Stimulated activated CD8-positive, alpha-beta memory T cell treated with anti-CD3 and anti-CD28 coated beads, Interleukin-4, amount 100 ng/mL, for 48 hours (primary cell): ENCODE data around the gene PYHIN1.
A peak's percentile ranks its signal among the peaks of the same experiment; 100 is the strongest.

Experiments
- DNase-seq: peaks from one replicate; pipeline ENCODE4 v3.0.0-alpha.2; 2020

The PYHIN1 gene

GRCh38 chr1:158931055-158931737 is at the start of gene PYHIN1:
PYHIN1 (plus strand) TSS chr1:158931552; CDS start chr1:158936911, 5,359 bp downstream.
- DNase-seq: no peak

DNA sequence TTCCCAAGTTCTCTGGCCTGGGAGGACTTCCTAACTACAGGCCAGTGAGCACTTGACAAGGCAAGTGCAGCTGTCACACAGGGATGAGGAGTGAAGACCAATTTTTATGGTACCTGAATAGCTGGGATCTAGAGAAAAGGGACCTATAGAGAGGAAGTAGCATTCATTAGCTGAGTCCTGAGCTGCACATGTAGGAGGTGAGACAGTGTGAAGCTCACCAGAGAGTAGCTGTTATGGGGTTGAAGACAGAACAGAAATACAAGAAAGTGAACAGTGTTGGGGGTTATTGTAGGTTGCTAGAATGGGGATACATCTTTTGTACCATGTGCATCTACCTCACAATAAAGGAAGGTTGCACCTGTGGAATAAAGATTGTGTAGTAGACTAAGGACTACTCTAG is 37.7 kb upstream of the PYHIN1 start:
- no peak for DNase-seq

DNA sequence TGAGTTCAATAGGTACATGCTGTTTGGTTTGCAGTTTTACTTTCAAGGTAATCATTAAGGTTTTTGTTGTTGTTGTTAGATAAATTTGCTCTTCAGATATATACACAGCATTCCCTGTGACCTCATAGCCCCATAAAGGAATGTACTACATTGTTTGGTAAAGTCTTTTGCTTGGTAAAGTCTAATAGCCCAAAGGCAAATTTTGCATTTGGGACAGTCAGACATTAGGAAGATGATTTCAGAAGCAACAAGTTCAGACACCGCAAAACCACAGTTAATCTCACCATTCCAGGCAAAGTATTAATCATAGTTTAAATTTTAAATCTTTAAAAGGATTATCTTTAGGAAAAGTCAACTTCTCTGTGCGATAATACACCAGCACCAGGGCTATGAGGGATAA is 32.6 kb upstream of the PYHIN1 start:
- no peak for DNase-seq

GRCh38 chr1:158901623-158902022 is 29.7 kb upstream of the PYHIN1 start:
- DNase-seq: no peak

DNA sequence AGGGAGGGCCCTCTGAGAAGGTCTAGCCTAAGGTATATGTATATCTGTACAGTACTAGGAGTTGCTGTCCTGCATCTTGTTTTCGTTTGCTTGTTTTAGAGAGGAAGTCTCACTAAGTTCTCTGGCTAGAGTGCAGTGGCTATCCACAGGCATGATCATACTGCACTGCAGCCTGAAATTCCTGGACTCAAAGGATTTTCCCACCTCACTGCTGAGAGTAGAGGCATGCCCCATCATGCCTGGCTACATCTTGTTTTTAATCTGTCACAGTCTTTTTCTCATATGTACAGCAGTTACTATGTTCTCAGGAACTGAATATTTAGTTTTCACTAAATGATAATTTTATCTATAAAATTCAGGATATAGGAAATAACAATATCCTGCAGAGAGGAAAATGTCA is 15.3 kb upstream of the PYHIN1 start:
- DNase-seq: no peak

DNA sequence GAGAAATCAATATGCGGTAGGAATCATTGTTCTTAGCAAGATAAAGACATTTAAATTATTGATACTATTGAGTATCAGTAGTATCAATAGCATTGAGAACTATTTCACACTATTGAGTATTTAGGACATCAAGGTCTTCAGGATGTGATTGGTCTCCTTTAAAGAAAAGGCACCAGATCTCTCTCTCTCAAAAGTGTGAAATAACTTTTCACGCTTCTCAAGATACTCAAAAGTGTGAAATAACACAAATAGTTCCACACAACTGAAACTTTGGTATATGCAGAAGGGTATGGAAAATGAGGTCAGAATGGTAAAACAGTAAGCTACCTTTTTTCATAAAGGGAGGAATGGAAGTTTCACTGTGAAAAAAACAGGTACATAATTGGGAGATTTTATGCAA is 6.7 kb upstream of the PYHIN1 start:
- DNase-seq: no peak

DNA sequence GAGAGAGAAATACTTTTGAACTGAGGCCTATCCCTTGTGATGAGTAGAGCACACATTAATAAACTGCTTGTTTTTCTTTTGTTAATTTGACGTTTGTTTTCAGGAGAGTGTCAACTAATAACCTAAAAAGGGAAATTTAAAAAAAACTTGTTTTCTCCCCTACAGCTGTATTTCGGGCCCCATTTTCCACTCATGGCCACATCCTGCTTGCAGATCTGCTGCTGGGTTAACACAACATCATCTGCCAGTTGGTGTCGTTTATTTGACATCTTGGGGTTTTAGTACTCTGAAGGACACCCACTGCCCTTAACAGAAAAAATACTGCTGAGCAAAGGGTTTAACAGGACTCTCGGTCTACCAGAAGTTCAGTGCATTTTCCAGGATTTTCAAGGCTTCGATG is 848 bp upstream of the PYHIN1 start:
- DNase-seq: peak; percentile 39

DNA sequence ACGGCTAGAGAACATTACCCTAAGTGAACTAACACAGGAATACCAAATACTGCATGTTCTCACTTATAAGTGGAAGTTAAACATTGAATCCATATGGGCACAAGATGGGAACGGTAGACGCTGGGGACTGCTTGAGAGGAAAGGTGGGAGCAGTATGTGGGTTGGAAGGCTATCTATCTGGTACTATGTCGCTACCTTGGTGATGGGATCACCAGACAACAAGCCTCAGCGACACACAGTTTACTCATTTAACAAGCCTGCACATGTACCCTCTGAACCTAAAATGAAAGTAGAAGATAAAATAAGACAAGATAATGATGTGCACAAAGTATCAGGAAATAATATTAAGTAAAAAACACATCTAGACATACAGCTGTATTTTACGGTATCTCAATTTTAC is 819 bp downstream of the PYHIN1 start:
- DNase-seq: no peak

GRCh38 chr1:158933621-158934020 is 2.3 kb downstream of the PYHIN1 start:
- no peak for DNase-seq

DNA sequence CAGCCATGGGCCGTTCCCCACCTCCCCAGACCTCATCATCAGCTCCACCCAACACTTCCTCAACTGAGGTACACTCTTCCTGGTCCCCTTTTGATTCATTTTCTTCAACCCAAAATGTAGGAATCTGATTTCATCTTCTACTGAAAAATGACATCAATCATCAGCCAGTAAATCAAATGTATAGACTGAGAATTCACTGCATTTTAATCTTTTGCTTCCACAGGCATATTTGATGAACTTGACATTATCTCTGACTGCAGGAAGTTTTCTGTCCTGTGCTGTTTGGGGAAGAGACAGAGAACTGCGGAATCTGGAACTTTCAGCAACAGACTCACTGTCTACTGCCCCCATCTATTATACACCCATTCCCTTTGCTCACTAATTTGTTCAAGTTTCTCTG is 7.8 kb downstream of the PYHIN1 start:
- no peak for DNase-seq

DNA sequence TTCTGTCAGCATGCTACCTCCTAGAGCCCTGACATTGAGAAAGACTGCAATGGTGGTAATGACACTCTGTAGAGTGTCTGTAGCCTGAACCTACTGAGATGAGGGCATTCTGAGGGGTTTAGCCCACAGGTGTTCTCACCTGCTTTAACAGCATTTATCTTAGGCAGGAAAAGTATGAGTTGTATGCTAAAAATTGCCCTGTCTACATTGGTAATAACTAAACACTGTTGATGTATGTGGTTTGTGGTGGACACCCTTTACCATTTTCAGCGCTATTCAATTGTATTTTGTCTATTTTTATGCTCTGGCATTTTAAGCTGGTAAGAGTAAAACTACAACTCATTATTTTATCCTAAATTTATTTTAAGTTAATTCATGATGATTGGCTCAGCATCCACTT is 10.0 kb downstream of the PYHIN1 start:
- no peak for DNase-seq

- no peak for DNase-seq
Measured at GRCh38 chr1:158942490-158942889, 11.1 kb downstream of the PYHIN1 start.

DNA sequence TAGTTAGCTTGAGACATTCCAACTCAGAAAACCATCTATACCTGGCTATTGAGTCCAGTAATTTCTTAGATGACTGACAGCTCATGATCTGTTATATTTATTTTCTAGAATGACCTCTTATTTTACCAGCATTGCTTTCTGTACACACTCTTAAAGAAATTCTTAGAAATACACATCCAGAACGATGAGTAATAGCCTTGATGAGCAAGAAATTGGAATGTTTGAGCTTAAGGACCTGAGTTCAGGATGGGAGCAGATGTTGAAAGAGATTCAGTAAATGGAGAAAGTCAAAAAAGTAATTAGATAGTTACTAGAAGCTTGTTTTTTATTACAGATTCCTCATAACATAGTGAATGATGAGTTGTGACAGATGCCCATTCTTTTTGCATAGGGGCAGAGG is 11.7 kb downstream of the PYHIN1 start:
- no peak for DNase-seq

DNA sequence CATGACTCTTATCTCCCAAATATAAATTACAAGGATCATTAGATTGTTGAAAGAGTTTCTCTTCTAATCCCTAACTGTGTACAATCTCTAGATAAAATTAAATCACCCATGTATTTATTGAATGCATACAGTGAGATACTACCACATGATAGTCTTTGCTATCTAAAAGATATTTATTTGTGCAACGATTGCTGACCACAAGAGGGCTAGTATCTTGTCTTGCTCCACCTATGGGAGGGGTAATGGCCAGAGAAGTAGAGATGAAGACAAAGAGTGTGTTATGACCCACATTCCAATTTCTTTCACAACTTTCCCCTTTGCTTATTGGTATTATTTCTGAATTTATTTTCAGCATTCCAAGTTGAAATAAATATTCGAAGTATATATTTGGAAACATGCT is 13.7 kb downstream of the PYHIN1 start:
- no peak for DNase-seq

GRCh38 chr1:158946785-158947184 is 15.4 kb downstream of the PYHIN1 start:
- DNase-seq: no peak

DNA sequence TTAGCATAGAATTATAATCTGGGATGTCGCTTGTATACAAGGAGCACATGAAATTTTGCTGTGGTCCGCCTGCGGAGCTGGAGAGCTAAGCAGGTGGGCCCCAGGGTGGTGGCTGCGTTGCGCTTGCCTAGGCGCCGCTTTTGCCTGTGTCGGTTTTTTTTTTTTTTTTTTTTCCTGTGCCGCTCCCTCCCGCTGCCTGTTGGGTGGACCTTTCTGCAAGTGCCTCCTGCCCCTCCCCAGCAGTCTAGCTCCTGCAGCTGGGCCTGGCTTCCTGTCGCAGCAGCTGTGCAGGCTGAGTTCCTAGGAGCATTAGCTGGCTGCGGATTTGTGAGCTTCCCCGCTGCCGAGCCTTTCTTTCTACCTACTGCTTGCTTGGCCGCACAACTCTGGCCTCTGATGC is 20.6 kb downstream of the PYHIN1 start:
- no peak for DNase-seq

GRCh38 chr1:158952416-158952815 is 21.1 kb downstream of the PYHIN1 start:
- no peak for DNase-seq

DNA sequence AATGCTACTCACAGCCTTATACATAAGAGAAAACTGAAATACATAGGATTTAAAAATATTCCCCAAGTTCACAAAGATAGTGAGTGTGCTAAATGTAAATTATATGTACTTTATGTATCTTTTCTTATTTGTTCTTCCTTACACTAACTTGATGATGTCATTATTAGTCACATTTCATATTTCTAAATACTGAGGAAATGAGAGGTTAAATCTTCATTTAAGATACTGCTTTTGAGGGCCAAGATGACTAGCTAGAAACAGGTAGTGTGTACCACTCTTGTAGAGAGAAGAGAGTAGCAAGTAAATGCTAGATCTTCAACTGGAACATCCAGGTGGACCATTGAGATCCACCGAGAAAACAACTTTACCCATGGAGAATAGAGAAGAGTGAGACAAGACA is 29.8 kb downstream of the PYHIN1 start:
- DNase-seq: no peak

DNA sequence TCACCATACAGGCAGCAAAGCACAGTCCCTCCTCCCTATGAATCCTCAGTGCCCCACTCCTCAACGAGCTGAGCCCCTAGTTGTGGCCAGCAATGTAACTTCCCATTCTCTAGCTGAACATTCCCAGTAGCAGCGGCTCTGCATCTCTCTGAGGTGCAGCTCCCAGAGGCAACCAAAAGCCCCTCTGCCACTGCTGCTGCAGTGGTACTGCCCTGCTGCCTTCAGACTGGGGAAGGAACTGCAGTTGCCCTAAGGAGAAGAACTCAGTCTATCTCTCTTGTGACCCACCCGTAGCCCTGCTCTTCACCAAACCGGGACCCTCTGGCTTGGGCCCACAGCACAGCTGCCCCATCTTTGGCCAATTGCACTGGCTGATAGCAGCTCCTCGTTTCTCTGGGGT is 31.6 kb downstream of the PYHIN1 start:
- DNase-seq: no peak

- no peak for DNase-seq
Measured at GRCh38 chr1:158969166-158969565, 37.8 kb downstream of the PYHIN1 start.

- no peak for DNase-seq
Measured at GRCh38 chr1:158969855-158970254, 38.5 kb downstream of the PYHIN1 start.

DNA sequence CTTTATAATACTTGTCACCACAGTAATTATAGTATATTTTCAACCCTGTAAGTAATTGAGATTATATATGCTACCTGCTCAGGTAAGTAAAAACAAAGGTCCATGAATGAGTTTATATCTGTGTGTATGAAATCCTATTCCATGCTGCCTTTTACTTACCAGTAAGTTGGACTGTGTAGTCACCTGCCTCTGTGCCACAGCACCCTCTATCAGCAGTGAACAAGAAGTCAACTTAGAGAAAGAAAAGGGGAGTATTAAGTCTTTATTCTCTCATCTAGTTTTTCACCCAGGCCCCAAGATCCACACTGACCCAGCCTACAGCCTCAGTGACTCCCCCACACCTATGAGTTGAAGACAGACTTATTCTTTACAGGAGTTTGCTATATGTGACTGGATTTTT is 41.5 kb downstream of the PYHIN1 start:
- DNase-seq: no peak

DNA sequence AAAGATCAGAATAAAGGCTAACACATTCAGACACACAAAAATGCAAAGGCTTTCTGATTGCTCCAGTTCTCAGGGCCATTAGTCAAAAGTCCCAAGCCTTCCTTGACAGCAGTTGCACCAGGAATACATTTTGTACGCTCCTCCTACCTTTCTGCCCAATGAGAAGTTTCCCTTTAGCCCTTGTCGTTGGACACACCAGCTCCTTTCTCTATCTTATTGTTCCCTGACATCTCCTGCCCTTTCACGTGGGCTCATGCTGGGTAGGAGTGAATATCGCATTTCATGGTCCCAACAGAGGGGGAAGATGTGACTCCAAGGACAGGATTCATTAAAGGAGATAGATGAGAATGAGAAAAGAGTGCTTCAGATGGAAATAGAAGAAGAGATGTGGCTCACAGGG is 44.9 kb downstream of the PYHIN1 start:
- DNase-seq: no peak

DNA sequence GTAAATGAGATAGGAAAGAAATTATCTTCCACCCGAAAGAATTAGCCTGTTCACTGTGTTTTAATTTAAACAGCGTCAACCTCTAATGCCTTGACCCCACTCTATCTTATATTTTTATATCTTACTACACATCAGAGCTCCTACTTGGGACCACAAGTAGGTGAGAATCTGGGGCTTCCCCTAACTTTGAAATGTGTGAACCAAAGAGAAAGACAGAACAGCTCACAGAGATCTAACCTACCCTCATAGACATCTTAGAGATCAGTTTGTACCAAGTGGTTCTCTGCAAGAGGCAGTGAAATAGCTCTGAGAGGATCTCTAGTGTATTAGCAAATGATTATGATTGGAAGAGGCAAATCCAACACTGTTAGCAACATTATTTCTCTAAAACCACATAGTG is 47.4 kb downstream of the PYHIN1 start:
- no peak for DNase-seq

- no peak for DNase-seq
Measured at GRCh38 chr1:158979229-158979628, 47.9 kb downstream of the PYHIN1 start.

- no peak for DNase-seq
Measured at GRCh38 chr1:158983235-158983634, 51.9 kb downstream of the PYHIN1 start.
